HG03175 (cell line): ENCODE data around the gene EFS.
A peak's percentile ranks its signal among the peaks of the same experiment; 100 is the strongest.
"Not testable (repeated sequence)": the region's sequence is repeated elsewhere in the genome, so short reads cannot be mapped to it uniquely, and the experiment has no call there.

Experiments used
- ATAC-seq: cut with Tn5 transposase; IDR thresholded peaks from one replicate; pipeline ENCODE4 v1.9.1; 2021; ENCODE audit warnings: mild to moderate bottlenecking, moderate library complexity; ENCODE audit not compliant: unreplicated experiment

EFS gene

GRCh38 chr14:23327947-23328744 is 36.8 kb downstream of the EFS start:
- peak; percentile 43 for ATAC-seq

- no peak for ATAC-seq
These were observed 38.3 kb downstream of the EFS start for GRCh38 chr14:23326491-23327332.

DNA sequence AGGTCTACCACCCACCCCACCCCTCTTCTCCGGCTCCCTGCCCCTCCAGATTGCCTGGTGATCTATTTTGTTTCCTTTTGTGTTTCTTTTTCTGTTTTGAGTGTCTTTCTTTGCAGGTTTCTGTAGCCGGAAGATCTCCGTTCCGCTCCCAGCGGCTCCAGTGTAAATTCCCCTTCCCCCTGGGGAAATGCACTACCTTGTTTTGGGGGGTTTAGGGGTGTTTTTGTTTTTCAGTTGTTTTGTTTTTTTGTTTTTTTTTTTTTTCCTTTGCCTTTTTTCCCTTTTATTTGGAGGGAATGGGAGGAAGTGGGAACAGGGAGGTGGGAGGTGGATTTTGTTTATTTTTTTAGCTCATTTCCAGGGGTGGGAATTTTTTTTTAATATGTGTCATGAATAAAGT is 39.2 kb downstream of the EFS start:
- not testable (repeated sequence) for ATAC-seq

- ATAC-seq = no peak
These were observed 40.0 kb downstream of the EFS start for GRCh38 chr14:23324993-23325392.

GRCh38 chr14:23324455-23324846 is 40.5 kb downstream of the EFS start:
- ATAC-seq = no peak

DNA sequence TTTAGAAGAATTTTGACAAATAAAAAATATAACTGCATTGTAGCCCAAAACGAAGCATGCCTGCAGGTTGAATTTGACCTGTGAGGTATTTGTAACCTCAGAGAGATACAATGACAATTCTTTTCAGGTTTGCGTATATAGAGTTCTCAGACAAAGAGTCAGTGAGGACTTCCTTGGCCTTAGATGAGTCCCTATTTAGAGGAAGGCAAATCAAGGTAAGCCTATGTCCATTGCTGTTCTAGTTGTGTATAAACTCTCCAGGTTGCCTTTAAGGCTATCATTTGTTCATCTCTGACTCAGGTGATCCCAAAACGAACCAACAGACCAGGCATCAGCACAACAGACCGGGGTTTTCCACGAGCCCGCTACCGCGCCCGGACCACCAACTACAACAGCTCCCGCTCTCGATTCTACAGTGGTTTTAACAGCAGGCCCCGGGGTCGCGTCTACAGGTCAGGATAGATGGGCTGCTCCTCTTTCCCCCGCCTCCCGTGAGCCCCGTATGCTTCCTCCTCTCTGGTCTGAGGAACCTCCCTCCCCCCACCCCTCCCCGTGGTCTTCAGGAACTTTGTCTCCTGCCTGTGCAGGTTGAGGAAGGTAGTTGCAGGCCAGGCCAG is 41.0 kb downstream of the EFS start:
- no peak for ATAC-seq

- ATAC-seq = no peak
These were observed 42.1 kb downstream of the EFS start for GRCh38 chr14:23322568-23323517.

GRCh38 chr14:23321572-23322547 is 43.1 kb downstream of the EFS start:
- peak; percentile 7 for ATAC-seq

- ATAC-seq = peak; percentile 92
These were observed 44.1 kb downstream of the EFS start, which contains the start of gene PABPN1 for GRCh38 chr14:23320584-23321571. TSS of gene PABPN1 (plus strand) at chr14:23321457. CDS start at chr14:23321470, 13 bp downstream.

DNA sequence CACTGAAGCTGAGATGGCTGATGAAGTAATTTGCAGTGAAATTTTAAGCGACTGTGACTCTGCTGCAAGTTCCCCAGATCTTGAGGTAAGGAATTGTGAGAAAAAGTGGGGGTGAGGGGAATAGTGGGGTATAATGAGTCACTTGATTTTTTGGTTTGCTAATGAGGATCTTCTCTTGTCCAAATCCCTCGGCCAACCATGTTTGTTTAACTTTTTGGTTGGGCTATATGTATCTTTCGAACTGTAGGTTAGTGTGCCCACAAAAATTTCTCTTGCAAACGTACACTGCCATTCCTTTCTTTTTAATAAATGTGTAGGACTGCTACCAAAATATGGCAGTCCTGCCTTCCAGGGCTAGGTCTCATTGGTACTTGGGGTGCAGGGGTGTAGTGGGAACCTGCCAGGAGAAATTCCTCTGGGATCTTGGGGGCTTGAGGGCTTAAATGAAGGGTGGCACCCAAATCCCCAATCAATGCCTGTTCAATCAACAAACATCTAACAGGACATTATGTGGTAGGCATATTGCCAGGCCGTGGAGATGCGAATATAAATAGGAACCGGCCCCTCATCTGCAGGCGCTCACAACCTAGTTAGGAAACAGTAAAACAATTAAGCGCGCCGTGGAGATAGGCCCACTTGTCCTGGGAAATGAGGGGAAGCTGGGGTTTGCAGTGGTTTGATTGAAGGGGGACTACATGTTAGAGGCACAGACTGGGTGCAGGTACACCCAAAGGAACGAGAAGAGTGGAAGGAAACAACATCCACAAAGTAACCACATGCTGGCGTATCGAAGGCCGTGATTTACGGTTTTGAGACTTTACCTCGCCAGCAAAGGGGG is 45.0 kb downstream of the EFS start:
- no peak for ATAC-seq

DNA sequence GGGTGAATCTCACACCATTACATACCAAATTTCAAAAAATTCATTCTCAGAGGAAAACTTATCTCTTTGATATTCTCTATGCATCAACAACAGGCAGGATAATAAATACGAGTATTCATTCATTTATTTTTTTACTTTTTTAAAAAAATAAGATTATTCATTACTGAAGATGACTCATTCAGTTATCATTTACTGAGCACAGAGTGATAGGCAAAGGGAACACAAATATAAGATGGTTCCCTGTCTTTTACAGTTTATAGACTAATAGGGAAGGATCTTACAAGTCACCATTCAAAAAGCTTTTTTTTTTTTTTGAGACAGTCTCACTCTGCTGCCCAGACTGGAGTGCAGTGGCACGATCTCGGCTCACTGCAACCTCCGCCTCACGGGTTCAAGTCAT is 48.7 kb downstream of the EFS start:
- ATAC-seq = no peak

DNA sequence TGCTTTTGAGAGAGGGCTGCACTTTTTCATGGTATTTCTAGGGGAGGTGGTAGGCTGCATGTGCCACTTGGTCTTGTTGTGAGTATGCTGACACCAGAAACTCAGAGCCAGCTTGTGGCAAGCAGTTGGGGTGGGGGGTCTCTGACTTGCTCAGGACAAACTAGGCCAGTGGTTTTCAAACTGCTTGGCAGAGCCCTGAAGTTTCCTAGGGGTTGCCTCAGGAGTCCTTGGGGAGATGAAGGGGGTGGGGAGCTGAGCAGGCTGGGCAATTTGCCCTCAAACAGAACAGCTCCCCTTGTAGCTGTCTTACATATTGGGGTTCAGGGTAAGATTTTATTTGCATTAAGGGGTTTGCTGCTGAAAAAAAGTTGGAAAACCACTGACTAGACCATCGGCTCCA is 54.4 kb downstream of the EFS start:
- no peak for ATAC-seq

DNA sequence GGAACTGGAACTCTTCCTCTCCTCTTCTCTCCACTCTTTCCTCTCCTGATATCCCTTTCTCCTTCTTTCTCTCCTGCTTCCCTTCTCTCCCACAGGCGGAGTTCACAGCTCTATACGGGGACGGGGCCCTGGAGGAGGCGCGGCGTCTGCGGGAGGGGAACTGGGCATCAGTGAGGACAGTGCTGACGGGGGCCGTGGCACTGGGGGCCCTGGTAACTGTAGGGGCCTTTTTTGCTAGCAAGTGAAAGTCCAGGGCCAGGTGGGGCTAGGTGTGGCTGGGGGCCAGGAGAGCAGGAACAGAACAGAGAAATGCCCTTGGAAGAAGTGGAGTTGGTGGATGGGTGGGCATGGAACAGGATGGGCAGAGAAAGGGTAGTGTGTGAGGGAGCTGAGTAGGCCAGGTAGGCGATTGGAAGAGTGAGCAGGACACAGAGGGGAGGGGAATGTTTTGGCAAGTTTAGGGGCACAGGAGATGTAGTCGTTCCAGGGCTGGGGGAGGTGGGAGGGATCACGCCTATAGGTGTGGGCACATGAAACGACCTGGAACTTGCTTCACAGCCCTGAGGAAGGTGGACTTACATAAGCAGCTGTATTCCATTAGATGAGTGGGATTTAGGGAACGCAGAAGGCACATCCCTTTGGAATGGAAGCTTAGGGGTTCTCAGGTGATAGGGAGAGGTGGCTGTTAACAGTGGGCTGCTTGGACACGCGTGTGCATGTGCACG is 56.1 kb downstream of the EFS start:
- ATAC-seq = no peak

DNA sequence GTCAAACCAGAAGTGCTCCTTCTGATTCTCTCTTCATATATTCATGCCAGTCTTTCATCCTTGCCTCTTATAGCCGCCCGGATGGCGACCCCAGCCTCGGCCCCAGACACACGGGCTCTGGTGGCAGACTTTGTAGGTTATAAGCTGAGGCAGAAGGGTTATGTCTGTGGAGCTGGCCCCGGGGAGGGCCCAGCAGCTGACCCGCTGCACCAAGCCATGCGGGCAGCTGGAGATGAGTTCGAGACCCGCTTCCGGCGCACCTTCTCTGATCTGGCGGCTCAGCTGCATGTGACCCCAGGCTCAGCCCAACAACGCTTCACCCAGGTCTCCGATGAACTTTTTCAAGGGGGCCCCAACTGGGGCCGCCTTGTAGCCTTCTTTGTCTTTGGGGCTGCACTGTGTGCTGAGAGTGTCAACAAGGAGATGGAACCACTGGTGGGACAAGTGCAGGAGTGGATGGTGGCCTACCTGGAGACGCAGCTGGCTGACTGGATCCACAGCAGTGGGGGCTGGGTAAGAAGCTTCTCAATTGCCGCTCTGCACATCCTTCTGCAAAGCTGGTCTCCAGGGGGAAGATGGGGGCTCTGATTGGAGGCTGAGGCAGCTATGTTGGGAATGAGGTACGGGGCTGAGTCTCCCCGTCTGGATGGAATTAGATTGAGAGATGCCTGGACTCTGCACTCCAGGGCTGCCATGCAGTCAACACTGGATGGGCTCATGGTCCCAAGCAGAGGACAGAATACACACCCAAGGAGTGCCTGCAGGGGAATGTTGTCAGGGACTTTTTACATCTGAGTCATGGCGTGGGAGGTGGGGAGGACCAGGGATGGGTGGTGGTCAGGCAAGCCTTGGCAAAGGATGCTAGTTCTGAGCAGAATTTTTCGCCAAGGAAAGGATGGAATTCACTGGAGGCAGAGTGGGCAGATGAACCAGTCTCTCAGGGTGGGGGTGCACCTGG is 57.0 kb downstream of the EFS start:
- no peak for ATAC-seq

GRCh38 chr14:23307146-23307530 is 57.8 kb downstream of the EFS start:
- no peak for ATAC-seq
